Measurements from ENCODE around the gene VRK1.
"Not testable (repeated sequence)": the region's sequence is repeated elsewhere in the genome, so short reads cannot be mapped to it uniquely, and the experiment has no call there.

DNA sequence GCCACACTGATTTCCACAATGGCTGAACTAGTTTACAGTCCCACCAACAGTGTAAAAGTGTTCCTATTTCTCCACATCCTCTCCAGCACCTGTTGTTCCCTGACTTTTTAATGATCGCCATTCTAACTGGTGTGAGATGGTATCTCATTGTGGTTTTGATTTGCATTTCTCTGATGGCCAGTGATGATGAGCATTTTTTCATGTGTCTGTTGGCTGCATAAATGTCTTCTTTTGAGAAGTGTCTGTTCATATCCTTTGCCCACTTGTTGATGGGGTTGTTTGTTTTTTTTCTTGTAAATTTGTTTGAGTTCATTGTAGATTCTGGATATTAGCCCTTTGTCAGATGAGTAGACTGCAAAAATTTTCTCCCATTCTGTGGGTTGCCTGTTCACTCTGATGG, 32.0 kb upstream of the VRK1 start:
- TF ChIP-seq, protein P1, sequence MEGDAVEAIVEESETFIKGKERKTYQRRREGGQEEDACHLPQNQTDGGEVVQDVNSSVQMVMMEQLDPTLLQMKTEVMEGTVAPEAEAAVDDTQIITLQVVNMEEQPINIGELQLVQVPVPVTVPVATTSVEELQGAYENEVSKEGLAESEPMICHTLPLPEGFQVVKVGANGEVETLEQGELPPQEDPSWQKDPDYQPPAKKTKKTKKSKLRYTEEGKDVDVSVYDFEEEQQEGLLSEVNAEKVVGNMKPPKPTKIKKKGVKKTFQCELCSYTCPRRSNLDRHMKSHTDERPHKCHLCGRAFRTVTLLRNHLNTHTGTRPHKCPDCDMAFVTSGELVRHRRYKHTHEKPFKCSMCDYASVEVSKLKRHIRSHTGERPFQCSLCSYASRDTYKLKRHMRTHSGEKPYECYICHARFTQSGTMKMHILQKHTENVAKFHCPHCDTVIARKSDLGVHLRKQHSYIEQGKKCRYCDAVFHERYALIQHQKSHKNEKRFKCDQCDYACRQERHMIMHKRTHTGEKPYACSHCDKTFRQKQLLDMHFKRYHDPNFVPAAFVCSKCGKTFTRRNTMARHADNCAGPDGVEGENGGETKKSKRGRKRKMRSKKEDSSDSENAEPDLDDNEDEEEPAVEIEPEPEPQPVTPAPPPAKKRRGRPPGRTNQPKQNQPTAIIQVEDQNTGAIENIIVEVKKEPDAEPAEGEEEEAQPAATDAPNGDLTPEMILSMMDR (IDR thresholded peaks at IDR 0.05 in 4 of 5, conservative IDR thresholded peaks at IDR 0.05 in 1 of 5), result not testable (repeated sequence)
- TF ChIP-seq POLR2A (IDR thresholded peaks at IDR 0.05), result not testable (repeated sequence)
